ENCODE measurements around the gene GOLGA7B. TPM values are rescaled to one million over a fixed set of nuclear protein-coding genes. Genes with fewer than 3 reads are reported as not detected.

The GOLGA7B gene
- total RNA-seq, 3 donors from 2014 or later (not counting 1 experiment from before 2014, with no cell fraction given), result 4.1 to 4.6 (median 4.1) TPM

DNA sequence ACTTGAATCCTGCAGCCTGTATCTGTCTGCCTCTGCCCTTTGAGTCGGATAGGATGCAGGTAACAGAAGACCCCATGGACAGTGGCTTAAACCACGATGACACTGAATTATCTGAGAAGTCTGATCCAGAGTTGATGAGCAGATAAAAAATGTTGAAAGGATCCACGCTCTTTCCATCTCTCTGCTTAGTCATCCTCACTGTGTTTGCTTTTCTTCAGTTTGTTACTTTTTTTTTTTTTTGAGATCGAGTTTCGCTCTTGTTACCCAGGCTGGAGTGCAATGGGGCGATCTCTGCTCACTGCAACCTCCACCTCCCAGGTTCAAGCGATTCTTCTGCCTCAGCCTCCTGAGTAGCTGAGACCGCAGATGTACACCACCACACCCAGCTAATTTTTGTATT is 36.9 kb upstream of the GOLGA7B start:
- intact Hi-C loops (cut with micrococcal nuclease), result no loop called here
- Mint-ChIP-seq H3K36me3 (no peaks in the 10 kb centered on the region), H3K27me3 (ENCODE audit: low read depth in 2 of 2) (peaks cover 0 to 6% of the 10 kb centered on the region in 2 donors), H3K4me1 (no peaks in the 10 kb centered on the region), H3K4me3 (no peak overlapping the region), H3K27ac (no peak overlapping the region), H3K9me3 (no peaks in the 10 kb centered on the region)
- Histone ChIP-seq H3K9me3 (ENCODE audit: control insufficient read depth, insufficient read depth, low read length) (no peaks in the 10 kb centered on the region), H3K4me1 (ENCODE audit: control insufficient read depth, insufficient read depth, low read length) (no peaks in the 10 kb centered on the region), H3K27ac (ENCODE audit: low read length) (no peak overlapping the region), H3K27me3 (ENCODE audit: control insufficient read depth, insufficient read depth, low read length) (no peaks in the 10 kb centered on the region), H3K4me3 (ENCODE audit: low read length) (no peak overlapping the region), H3K36me3 (ENCODE audit: control insufficient read depth, insufficient read depth, low read length) (no peaks in the 10 kb centered on the region)
- ATAC-seq (no peak), DNase-seq (no peak)
- no peak for TF ChIP-seq CTCF (IDR thresholded peaks at IDR 0.05)
- 83% methylated on average over 7 of the region's 8 CpGs for WGBS (ENCODE audit: insufficient coverage)

- H3K4me3 ChIP-seq (ENCODE audit: low read length), result no peak overlapping the region
- no peaks in the 10 kb centered on the region for H3K36me3 Mint-ChIP-seq
- H3K4me3 Mint-ChIP-seq, result no peak overlapping the region
- no peak for TF ChIP-seq CTCF (IDR thresholded peaks at IDR 0.05)
- H3K27me3 Mint-ChIP-seq (ENCODE audit: low read depth in 2 of 2), result peaks cover 0 to 6% of the 10 kb centered on the region in 2 donors
- no peaks in the 10 kb centered on the region for H3K27me3 ChIP-seq (ENCODE audit: control insufficient read depth, insufficient read depth, low read length)
- ATAC-seq (no peak), DNase-seq (no peak)
- no peak overlapping the region for H3K27ac Mint-ChIP-seq
- H3K9me3 ChIP-seq (ENCODE audit: control insufficient read depth, insufficient read depth, low read length), result no peaks in the 10 kb centered on the region
- H3K4me1 ChIP-seq (ENCODE audit: control insufficient read depth, insufficient read depth, low read length), result no peaks in the 10 kb centered on the region
- H3K36me3 ChIP-seq (ENCODE audit: control insufficient read depth, insufficient read depth, low read length), result no peaks in the 10 kb centered on the region
- intact Hi-C loops (cut with micrococcal nuclease), result no loop called here
- H3K9me3 Mint-ChIP-seq, result no peaks in the 10 kb centered on the region
- no peaks in the 10 kb centered on the region for H3K4me1 Mint-ChIP-seq
- H3K27ac ChIP-seq (ENCODE audit: low read length), result no peak overlapping the region
- WGBS (ENCODE audit: insufficient coverage), result 52% methylated on average over 3 of the region's 3 CpGs
Observed at GRCh38 chr10:97813311-97813710, 36.3 kb upstream of the GOLGA7B start.

DNA sequence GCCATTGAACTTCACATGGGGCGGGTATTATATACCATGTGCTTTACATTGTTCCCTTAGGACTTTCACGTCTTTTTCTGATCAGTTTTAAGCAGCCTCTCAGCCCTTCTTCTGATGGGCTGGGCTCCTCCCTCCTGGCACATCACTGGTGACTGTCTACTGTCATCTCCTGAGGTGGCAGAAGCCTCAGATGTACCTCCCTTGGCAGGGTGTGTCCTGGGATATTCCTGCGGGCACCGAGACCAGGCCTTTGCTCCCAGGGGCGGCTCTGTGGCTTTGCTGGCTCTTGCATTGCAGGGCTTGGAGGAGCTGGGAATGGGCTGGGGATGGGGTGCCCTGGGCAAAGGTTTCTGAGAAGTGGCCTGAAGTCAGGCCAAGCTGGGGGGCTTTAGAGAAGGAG is 34.6 kb upstream of the GOLGA7B start:
- Mint-ChIP-seq H3K27ac (no peak overlapping the region), H3K36me3 (no peaks in the 10 kb centered on the region), H3K27me3 (ENCODE audit: low read depth in 2 of 2) (peaks cover 6% of the 10 kb centered on the region in 2 donors), H3K4me1 (no peaks in the 10 kb centered on the region), H3K9me3 (no peaks in the 10 kb centered on the region), H3K4me3 (no peak overlapping the region)
- ATAC-seq, result no peak
- TF ChIP-seq CTCF (IDR thresholded peaks at IDR 0.05), result no peak
- no peak overlapping the region for H3K27ac ChIP-seq (ENCODE audit: low read length)
- no peaks in the 10 kb centered on the region for H3K36me3 ChIP-seq (ENCODE audit: control insufficient read depth, insufficient read depth, low read length)
- no peaks in the 10 kb centered on the region for H3K9me3 ChIP-seq (ENCODE audit: control insufficient read depth, insufficient read depth, low read length)
- H3K4me1 ChIP-seq (ENCODE audit: control insufficient read depth, insufficient read depth, low read length), result no peaks in the 10 kb centered on the region
- 88% methylated on average over 5 of the region's 5 CpGs for WGBS (ENCODE audit: insufficient coverage)
- no peaks in the 10 kb centered on the region for H3K27me3 ChIP-seq (ENCODE audit: control insufficient read depth, insufficient read depth, low read length)
- H3K4me3 ChIP-seq (ENCODE audit: low read length), result no peak overlapping the region
- no peak for DNase-seq
- intact Hi-C loops (cut with micrococcal nuclease), result no loop called here

GRCh38 chr10:97816609-97817008 is 33.0 kb upstream of the GOLGA7B start:
- no peaks in the 10 kb centered on the region for H3K27me3 ChIP-seq (ENCODE audit: control insufficient read depth, insufficient read depth, low read length)
- H3K4me3 ChIP-seq (ENCODE audit: low read length), result no peak overlapping the region
- WGBS (ENCODE audit: insufficient coverage), result 79% methylated on average over 4 of the region's 4 CpGs
- intact Hi-C loops (cut with micrococcal nuclease), result no loop called here
- Mint-ChIP-seq H3K4me1 (no peaks in the 10 kb centered on the region), H3K27ac (no peak overlapping the region), H3K36me3 (no peaks in the 10 kb centered on the region), H3K9me3 (no peaks in the 10 kb centered on the region), H3K27me3 (ENCODE audit: low read depth in 2 of 2) (peaks cover 6% of the 10 kb centered on the region in 2 donors), H3K4me3 (no peak overlapping the region)
- no peaks in the 10 kb centered on the region for H3K4me1 ChIP-seq (ENCODE audit: control insufficient read depth, insufficient read depth, low read length)
- H3K27ac ChIP-seq (ENCODE audit: low read length), result no peak overlapping the region
- ATAC-seq (no peak), DNase-seq (no peak)
- H3K36me3 ChIP-seq (ENCODE audit: control insufficient read depth, insufficient read depth, low read length), result no peaks in the 10 kb centered on the region
- no peaks in the 10 kb centered on the region for H3K9me3 ChIP-seq (ENCODE audit: control insufficient read depth, insufficient read depth, low read length)
- TF ChIP-seq CTCF (IDR thresholded peaks at IDR 0.05), result no peak
